AG04450 (cell line): ENCODE results near the gene TAF4. TPM values are rescaled to one million over a fixed set of nuclear protein-coding genes. Genes with fewer than 3 reads are reported as not detected.

ENCODE experiments used
- CTCF ChIA-PET: fragments of 300-600, 350-600 bp; formaldehyde crosslinking; extraction: SDS; loops from one replicate; lab custom pipeline; 2022; ENCODE audit warnings: antibody characterized with exemption, inconsistent platforms; lab: Charles Lee
- POLR2A ChIA-PET: fragments of 350-600 bp; formaldehyde crosslinking; extraction: SDS; loops from one replicate; lab custom pipeline; 2021; ENCODE audit warnings: antibody characterized with exemption, inconsistent platforms; lab: Yijun Ruan, JAX
- DNase-seq: peaks from one replicate; pipeline ENCODE4 v3.0.0-alpha.2; 2011; ENCODE audit warnings: low read depth, low spot score
- H3K27ac ChIP-seq: one replicate; pipeline ENCODE4 v1.5.1; 2012; ENCODE audit warnings: low read depth, low read length, control low read depth
- H3K27me3 ChIP-seq: one replicate; pipeline ENCODE4 v1.6.0; 2012; ENCODE audit warnings: low read length; ENCODE audit not compliant: control insufficient read depth, insufficient read depth
- H3K4me3 ChIP-seq: 2 replicates; pipeline ENCODE4 v1.5.1; 2011; ENCODE audit warnings: mild to moderate bottlenecking, low read depth, low read length, control low read depth
- H3K9me3 ChIP-seq: 2 replicates; pipeline ENCODE4 v1.5.1; 2012; ENCODE audit warnings: low read length; ENCODE audit not compliant: control insufficient read depth, insufficient read depth
- CTCF ChIP-seq: IDR thresholded peaks from 2 replicates; pipeline ENCODE4 v1.5.1; 2011; ENCODE audit warnings: low read depth, low read length, control low read depth, inconsistent platforms
- polyA plus RNA-seq: library from polyadenylated mRNA; depleted of rRNA; stranded (reverse); fragments of >200 nt; gene quantifications from 2 replicates; pipeline ENCODE4 v1.2.3, GENCODE V29; 2011

Gene TAF4
- polyA plus RNA-seq, 1 experiment = 2.7 TPM

- CTCF ChIA-PET = no interaction called here
- H3K9me3 ChIP-seq = peaks cover 7% of the 10 kb centered on the region
- no peak overlapping the region for H3K27ac ChIP-seq
- POLR2A ChIA-PET = no interaction called here
- no peak for DNase-seq
- H3K4me3 ChIP-seq = no peak overlapping the region
- H3K27me3 ChIP-seq = peaks cover 21% of the 10 kb centered on the region
- TF ChIP-seq CTCF = no peak
Observed at GRCh38 chr20:61963149-61963548, 102.5 kb downstream of the TAF4 start.

GRCh38 chr20:61960836-61961235 lies 104.8 kb downstream of the TAF4 start:
- ChIA-PET CTCF (no interaction called here), POLR2A (no interaction called here)
- H3K4me3 ChIP-seq = no peak overlapping the region
- H3K27ac ChIP-seq = no peak overlapping the region
- TF ChIP-seq CTCF = no peak
- H3K27me3 ChIP-seq = peaks cover 14% of the 10 kb centered on the region
- no peak for DNase-seq
- peaks cover 7% of the 10 kb centered on the region for H3K9me3 ChIP-seq

DNA sequence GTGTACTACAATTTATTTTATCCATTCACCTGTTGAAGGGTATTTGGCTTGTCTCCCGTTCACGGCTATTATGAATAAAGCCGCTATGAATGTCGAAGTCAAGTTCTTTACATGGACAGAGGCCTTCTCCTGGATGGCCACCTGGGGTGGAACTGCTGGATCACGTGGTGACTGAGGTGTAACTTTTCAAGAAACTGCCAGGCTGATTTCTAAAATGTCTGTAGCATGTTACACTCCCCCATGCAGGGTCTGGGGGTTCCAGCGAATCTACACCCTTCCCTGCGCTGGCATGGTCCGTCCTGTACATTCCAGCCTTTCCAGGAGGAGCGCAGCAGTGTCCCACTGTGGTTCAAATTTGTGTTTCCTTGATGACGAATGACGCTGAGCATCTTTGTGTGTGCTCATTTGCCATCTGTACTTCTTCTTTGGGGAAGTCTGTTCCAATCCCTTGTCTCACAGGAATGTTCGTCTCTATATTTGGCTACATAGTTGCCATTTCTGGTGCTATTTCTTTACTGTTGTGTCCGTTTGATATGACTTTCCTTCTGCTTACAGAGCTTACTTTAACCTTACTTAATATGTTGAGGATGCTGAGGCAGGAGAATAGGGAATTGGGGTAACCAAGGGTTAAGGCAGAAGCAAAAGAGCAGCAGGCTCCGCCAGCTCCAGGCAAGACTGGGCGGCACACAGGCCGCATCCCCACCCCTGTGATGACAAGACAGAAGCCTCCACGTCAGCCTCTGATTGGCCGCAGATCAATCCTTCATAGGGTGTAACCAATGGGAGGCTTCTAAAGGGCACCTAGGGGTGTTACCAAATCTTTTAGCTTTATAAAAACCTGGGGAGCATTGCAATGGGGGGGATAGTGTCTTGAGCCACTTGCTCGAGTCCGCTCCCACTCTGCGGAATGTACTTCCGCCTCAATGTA lies 106.6 kb downstream of the TAF4 start:
- DNase-seq = no peak
- POLR2A ChIA-PET = no interaction called here
- H3K9me3 ChIP-seq = peaks cover 7% of the 10 kb centered on the region
- CTCF ChIA-PET = no interaction called here
- H3K4me3 ChIP-seq = no peak overlapping the region
- no peak for TF ChIP-seq CTCF
- peaks cover 5% of the 10 kb centered on the region for H3K27me3 ChIP-seq
- no peak overlapping the region for H3K27ac ChIP-seq

DNA sequence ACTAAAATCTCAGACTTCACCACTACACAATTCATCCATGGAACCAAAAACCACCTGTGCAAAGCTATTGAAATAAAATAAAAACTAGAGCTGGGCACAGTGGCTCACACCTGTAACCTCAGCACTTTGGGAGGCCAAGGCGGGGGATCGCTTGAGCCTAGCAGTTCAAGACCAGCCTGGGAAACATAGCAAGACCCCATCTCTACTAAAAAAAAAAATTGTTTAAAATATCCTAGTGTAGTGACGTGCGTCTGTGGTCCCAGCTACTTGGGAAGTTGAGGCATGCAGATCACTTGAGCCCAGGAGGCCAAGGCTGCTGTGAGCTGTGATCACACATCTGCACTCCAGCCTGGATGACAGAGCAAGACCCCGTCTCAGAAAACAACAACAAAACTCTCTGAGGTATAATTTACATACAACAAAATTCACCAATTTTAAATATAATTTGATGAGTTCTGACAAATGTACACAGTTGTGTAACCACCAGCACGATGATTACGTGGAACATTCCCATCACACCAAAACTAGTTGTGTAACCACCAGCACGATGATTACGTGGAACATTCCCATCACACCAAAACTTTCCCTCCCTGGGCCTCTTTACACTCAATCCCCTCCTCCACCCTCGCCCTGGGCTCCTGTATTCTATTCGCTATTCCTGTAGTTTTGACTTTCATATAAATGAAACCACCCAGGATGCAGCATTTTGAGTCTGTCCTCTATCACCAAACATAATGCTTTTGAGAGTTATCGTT lies 107.5 kb downstream of the TAF4 start:
- Histone ChIP-seq H3K27ac (no peak overlapping the region), H3K27me3 (peaks cover 6% of the 10 kb centered on the region), H3K9me3 (peaks cover 6% of the 10 kb centered on the region), H3K4me3 (no peak overlapping the region)
- DNase-seq = no peak
- no peak for TF ChIP-seq CTCF
- CTCF ChIA-PET = no interaction called here
- POLR2A ChIA-PET = no interaction called here
